T-helper 9 cell (primary cell): ENCODE results near the gene BHLHE23.
"Not testable (repeated sequence)": the region's sequence is repeated elsewhere in the genome, so short reads cannot be mapped to it uniquely, and the experiment has no call there.

Source experiments
- DNase-seq: peaks from one replicate; pipeline ENCODE4 v3.0.0-alpha.2; 2020

Gene BHLHE23

DNA sequence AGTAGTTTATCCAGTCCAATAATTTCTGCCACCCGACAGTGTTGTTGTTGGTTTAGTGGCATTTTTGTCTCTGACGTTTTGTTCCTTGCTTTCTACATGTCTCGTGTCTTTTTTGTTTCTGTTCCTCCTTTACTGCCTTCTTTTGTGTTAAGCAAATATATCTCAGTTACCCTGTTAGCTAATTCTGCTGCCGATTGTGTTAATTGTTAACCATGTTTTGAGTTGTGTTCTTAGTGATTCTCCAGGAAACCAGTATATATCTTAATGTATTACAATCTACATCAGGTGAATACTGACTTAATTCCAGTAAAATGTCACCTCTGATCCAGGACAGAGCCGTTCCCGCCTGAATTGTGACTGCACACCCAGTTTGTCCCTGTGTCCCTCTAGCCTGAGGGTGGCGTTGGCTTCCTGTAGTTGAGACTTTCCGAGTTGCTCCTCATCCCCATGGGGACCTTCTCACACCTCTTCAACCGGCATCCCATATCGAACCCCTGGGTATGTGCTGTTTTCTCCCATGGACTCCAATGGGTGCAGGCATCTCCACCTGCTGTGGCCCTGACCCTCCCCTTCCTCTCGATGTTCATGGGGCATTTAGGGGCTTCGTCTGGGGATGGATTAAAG lies 35.8 kb upstream of the BHLHE23 start:
- DNase-seq: no peak

DNA sequence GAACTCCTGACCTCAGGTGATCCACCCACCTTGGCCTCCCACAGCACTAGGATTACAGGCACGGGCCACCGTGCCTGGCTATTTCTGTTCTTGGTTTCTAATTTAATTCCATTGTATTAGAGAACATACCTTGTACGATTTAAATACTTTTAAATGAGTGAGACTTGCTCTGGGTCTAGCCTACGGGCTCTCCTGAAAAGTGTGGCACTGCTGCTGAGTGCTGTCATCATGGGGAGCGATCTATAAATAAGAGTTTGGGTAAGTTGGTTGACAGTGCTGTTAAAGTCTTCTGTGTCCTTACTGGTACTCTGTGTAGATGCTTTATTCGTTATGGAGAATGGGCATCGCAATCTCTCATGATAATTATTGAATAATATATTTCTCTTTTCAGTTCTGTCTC lies 35.0 kb upstream of the BHLHE23 start:
- no peak for DNase-seq

GRCh38 chr20:63037669-63038268 lies 31.0 kb upstream of the BHLHE23 start:
- no peak for DNase-seq

- no peak for DNase-seq
Measured at GRCh38 chr20:63036291-63036690, 29.5 kb upstream of the BHLHE23 start.

DNA sequence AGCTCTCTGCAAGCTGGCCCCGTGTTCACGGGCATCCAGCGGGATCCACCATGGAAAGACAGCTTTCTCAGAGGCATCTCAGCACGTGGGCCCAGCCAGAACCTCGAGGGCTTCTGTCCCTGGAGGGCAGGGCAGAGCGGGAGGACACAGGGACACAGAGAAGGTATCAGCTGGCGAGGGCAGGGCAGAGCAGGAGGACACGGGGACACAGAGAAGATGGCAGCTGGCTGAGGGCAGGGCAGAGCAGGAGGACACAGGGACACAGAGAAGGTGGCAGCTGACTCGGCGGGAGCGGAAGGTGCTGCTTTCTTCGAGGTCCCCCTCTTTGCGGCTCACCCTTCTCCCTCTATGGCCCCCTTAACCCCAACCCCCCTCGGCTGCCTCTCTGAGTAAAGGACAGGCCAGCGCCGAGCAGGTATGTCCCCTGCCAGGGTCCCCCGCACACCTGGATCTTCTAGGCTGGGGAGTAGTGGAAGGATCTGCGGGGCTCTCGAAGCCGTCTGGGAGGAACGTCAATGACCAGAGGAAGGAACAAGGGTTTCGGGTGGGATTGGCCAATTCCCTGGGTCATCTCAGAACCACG lies 28.9 kb upstream of the BHLHE23 start:
- DNase-seq: no peak

GRCh38 chr20:63034710-63035602 lies 28.2 kb upstream of the BHLHE23 start:
- not testable (repeated sequence) for DNase-seq

DNA sequence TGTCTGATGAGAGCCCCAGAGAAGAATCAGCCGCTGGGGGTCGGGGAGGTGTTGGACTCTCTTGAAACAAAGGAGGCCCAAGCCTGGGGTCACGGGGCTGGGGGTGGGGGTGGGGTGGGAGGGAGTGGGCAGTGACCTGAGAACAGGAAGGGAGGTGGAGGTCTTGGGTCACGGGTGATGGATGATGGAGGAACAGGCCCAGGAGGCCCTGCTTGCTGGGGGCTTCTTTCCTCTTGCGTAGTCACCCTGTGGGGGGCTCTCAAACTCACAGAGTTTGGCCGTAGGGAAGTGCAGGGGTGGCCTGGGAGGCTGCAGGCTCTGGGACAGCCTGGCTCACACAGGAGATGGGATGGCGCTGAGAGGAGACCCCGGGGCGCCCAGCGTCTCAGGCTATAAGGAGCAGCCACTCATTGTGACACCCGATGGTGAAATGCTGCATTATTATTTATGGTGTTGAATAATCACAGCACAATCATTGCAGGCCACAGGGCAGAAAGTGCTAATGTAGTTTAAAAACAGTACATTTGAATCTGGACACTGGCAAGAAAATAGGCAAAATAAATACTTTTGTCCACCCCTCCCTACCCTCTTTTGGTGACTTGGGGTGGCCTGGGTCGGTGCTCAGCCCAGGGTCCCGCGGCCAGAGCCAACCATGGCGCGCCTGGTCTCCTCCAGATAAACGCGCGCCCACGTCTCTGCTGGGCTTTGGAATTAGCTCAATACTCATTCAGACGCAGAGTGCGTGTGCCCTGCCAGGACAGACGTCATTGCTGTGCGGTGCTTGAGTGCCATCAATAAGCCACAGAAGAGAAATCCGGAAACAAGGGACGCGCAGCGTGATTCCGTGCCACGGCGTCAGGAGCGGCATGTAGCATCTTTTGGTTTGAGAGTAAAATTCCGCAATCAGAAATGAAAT lies 27.3 kb upstream of the BHLHE23 start:
- DNase-seq: no peak

- no peak for DNase-seq
Measured at GRCh38 chr20:63032861-63033793, 26.4 kb upstream of the BHLHE23 start.

DNA sequence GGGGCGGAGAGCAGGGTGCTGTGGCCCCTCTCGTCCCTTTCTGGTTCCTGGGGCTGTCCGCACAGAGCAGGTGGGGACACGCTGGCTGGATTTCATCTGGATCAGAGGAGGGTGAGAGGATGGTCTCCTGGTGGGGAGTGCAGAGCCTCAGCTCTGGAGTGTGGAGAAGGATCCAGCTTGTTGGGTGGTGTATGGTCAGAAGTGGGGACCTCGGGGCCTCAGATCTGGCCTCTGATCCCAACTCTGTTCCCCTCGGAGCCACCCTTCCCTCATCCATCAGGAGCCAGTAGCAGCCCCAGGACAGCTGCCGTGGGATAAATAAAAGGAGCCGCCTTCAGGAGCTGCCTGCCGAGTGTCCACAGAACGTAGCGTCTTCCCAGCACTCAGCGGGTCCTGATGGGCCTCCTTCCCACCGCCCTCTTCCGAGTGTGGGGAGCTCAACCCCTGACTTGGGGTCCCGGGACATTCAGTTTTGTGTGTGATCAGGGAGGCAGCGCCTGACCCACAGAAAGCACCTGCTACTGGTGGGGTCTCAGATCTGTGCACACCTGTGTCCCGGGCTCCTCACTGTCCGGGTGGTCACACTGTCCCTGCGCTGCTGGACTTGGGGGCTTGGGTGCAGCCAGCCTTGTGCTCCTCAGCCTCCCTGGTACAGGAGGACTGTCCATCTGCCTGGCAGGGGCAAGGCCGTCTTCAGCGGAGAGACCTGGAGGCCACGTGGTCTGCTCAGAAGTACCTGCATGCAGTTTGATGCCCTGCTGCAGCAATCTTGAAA lies 25.4 kb upstream of the BHLHE23 start:
- no peak for DNase-seq

DNA sequence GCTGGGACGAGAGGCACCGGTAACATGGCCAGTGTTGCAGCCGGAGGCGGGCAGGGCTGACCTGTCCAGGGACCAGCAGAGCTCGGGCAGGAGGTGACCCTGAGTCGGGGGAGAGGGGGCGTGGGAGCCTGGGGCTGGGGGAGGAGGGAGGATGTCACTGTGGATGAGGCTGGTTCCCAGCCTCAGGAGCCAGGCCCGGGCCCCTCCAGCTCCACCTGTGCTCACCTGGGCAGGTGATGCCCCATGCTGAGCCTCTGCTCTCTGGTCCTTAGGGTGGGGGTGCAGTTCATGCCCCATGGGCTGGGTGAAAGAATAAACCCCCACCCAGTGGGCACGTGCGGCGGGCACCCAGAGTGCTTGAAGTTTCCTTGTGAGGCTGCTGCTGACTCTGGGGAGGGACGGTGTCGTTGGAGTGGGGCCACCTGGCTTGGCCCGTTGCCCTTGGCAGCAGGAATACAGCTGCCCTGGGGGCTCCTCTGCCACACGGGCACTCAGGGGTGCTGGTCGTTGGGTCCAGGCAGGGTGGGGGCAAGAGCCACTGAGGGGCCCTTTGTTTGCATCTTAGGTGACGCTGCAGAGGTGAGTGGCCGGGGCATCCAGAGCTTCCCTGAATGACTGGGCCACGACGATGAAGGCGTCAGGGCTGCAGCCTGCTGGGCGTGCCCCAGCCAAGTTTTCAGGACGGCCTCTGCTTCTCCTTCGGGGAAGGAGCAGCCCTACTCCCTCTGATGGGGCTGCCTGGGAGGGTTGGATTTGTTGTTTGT lies 24.7 kb upstream of the BHLHE23 start:
- no peak for DNase-seq

DNA sequence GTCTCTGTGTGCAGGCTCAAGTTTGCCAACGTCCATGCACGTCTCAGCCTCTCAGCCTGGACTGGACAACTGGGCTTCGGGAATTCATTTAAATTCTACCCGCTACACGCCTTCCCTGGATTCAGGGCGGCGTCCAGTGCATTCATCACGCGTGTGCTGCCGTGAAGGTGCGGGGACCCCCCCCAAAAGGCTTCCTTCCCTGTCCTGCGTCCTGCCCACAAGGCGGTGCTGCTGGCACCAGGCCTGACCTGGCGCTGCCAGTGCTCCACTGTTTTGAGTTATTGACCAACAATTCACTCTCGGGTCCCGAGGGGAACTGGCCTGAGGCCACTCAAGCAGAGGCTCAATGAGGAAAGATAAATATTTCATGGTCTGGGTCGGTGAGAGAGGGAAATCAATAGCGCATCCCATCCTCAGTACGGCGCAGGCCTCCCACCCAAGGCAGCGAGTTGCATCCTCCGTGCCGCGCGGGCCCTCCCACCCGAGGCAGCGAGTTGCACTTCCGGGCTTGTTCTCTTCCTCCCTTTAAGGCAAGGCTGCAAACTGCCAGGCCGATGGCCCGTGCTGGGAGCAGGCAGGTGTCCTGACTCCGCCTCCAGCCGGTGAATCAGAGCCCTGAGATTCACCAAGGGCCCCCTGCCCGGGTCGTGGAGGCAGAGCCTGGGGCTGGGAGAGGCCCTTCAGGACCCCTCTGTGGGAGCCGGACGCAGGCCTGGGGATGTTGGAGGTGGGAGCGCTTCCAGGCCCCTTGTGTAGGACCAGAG lies 22.8 kb upstream of the BHLHE23 start:
- DNase-seq: no peak

- DNase-seq: no peak
Measured at GRCh38 chr20:63028461-63028921, 21.7 kb upstream of the BHLHE23 start.

- DNase-seq: no peak
Measured at GRCh38 chr20:63027922-63028389, 21.2 kb upstream of the BHLHE23 start.

DNA sequence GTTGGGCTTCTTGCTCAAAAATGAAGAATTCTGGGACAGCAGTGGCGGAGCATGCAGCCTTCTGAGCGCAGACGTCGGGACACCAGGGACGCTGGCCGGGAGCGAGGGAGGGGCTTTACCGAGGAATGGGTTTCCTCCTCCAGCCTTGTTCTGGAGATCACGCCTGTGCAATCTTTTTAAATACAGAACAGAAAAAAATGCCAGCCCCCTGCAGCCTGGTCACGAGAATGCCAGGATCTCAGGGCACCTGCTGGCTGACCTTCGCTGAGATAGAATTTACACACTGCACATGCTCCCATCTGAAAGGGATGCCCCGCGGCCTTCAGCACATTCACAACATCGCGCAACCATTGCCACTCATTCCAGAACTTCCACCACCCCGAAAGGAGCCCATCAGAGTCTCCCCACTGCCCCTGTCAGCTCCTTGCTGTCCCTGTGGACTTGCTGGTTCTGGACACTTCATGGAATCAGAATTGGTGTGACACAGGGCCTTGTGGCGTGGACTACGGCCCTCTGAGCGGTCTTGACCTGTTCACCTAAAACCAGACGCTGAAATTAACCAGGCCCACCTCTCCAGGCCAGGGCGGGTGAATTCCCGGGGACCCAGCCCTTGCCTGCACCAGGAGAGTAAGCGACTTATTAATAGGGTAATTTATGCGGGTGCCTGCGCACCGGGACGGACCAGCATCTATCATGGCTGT lies 20.6 kb upstream of the BHLHE23 start:
- no peak for DNase-seq

- DNase-seq: no peak
Measured at GRCh38 chr20:63026582-63027165, 19.9 kb upstream of the BHLHE23 start.

DNA sequence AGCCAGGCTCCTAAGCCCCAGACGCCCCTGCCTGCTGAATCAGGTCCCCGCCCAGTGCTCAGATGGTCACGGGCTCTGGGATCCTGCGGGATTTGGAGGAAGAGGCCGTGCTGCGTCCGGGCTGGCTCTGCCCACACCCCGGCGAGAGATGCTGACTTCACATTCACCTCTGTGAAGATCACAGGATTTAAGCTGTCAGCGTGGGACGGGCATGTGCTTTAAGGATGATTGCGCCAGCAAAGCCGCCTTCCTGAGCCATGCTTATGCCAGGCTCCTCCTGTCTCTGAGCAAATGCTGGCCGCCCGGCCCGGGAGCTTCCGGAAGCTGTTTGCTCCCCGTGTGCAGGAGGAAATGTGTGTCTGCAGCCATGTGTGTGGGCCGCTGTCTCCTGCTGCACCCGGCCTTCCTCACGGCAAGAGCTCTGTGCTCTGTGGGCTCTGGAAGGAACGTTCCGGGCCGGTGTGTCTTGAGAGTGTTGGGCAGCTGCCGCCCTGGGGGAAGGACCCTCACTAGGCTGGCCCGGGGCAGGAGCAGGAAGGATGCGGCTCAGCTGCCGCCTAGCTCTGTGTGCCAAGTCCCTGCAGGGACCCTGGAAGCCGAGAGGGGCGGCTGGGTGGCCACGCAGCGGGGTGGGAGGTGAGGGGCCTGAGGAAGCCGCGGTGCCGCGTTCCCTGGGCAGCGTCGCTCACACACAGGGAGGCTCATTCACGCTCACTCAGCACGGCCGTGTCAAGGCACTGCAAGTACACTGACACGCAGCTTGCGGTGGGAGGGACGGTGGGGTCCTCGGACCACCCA lies 19.0 kb upstream of the BHLHE23 start:
- no peak for DNase-seq
